Measurements from ENCODE around the gene GATA1.

GATA1 gene

DNA sequence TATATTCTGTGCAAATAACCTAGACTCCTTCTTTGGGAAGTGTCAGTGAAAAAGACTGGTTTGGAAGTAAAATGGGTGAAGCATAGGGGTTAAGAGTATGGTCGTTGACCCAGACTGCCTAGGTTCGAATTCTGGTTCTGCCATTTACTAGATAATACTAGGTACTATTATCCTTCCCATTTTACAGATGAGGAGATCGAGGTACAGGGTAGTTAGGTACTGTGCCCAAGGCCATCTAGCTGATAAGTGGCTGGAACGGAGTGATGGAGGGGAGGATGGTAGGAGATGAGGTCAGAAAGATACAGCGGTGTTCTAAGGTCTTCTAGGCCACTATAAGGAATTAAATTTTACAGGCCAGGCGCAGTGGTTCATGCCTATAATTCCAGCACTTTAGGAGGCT lies 13.8 kb upstream of the GATA1 start:
- Histone ChIP-seq H3K9me3 (ENCODE audit: control insufficient read depth, insufficient read depth, low read length) (no peaks in the 10 kb centered on the region), H3K36me3 (ENCODE audit: control insufficient read depth, low read length) (no peaks in the 10 kb centered on the region), H3K27ac (ENCODE audit: low read depth, low read length) (no peak overlapping the region), H3K4me1 (ENCODE audit: control insufficient read depth, low read length) (no peaks in the 10 kb centered on the region; the same call in 1 of the 2 replicates), H4K20me1 (ENCODE audit: control insufficient read depth, insufficient read depth, low read depth, low read length) (no peaks in the 10 kb centered on the region), H3K4me3 (ENCODE audit: low read length) (no peak overlapping the region), H3K27me3 (ENCODE audit: control insufficient read depth, low read length) (no peaks in the 10 kb centered on the region), H3K9me2 (replicated peaks; ENCODE audit: control insufficient read depth, low read length) (no peaks in the 10 kb centered on the region), H3K4me2 (ENCODE audit: low read length) (no peak overlapping the region), H3K79me2 (ENCODE audit: control insufficient read depth, low read length) (no peaks in the 10 kb centered on the region), H3F3A (ENCODE audit: control insufficient read depth, insufficient read depth) (no peaks in the 10 kb centered on the region)
- no peak for TF ChIP-seq EZH2phosphoT487 (IDR thresholded peaks at IDR 0.05; ENCODE audit: borderline replicate concordance, low read length)
- TF ChIP-seq, protein P1, sequence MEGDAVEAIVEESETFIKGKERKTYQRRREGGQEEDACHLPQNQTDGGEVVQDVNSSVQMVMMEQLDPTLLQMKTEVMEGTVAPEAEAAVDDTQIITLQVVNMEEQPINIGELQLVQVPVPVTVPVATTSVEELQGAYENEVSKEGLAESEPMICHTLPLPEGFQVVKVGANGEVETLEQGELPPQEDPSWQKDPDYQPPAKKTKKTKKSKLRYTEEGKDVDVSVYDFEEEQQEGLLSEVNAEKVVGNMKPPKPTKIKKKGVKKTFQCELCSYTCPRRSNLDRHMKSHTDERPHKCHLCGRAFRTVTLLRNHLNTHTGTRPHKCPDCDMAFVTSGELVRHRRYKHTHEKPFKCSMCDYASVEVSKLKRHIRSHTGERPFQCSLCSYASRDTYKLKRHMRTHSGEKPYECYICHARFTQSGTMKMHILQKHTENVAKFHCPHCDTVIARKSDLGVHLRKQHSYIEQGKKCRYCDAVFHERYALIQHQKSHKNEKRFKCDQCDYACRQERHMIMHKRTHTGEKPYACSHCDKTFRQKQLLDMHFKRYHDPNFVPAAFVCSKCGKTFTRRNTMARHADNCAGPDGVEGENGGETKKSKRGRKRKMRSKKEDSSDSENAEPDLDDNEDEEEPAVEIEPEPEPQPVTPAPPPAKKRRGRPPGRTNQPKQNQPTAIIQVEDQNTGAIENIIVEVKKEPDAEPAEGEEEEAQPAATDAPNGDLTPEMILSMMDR (IDR thresholded peaks at IDR 0.05; ENCODE audit: low read depth, low read length, poor library complexity, severe bottlenecking): no peak

DNA sequence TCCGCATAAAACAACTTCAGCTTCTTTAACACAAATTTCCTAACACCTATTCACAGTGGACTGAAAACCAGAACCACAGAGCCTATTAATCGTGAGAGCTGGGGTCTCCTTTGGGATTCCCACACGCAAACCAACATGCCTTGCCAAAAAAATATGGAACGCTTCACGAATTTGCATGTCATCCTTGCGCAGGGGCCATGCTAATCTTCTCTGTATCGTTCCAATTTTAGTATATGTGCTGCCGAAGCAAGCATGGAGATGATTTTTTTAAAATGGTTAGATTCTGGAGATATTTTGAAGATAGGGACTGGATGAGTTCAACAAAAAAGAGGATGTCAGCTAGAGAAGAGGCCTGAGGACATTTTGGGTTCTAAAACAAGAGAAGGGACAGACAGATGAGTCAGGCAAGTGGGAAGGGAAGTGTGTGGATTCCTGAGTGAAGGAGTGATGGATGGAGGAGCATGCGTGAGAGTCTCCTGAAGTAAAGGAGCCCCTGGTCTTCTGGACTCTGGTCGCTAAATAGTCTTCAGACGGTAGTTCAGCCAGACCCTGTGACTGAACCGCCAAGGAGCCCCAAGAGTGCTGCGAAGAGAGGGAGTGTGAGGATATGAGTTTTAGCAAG lies 9.5 kb upstream of the GATA1 start:
- Histone ChIP-seq H3K79me2 (ENCODE audit: control insufficient read depth, low read length) (no peaks in the 10 kb centered on the region), H3K4me2 (ENCODE audit: low read length) (no peak overlapping the region), H3K4me1 (ENCODE audit: control insufficient read depth, low read length) (no peaks in the 10 kb centered on the region), H4K20me1 (ENCODE audit: control insufficient read depth, insufficient read depth, low read depth, low read length) (no peaks in the 10 kb centered on the region), H3K4me3 (ENCODE audit: low read length) (no peak overlapping the region), H3K9me3 (ENCODE audit: control insufficient read depth, insufficient read depth, low read length) (no peaks in the 10 kb centered on the region), H3K9me2 (replicated peaks; ENCODE audit: control insufficient read depth, low read length) (no peaks in the 10 kb centered on the region), H3F3A (ENCODE audit: control insufficient read depth, insufficient read depth) (no peaks in the 10 kb centered on the region), H3K36me3 (ENCODE audit: control insufficient read depth, low read length) (no peaks in the 10 kb centered on the region), H3K27ac (ENCODE audit: low read depth, low read length) (no peak overlapping the region), H3K27me3 (ENCODE audit: control insufficient read depth, low read length) (no peaks in the 10 kb centered on the region)
- TF ChIP-seq, protein P1 (IDR thresholded peaks at IDR 0.05; ENCODE audit: low read depth, low read length, poor library complexity, severe bottlenecking): no peak
- no peak for TF ChIP-seq EZH2phosphoT487 (IDR thresholded peaks at IDR 0.05; ENCODE audit: borderline replicate concordance, low read length)

DNA sequence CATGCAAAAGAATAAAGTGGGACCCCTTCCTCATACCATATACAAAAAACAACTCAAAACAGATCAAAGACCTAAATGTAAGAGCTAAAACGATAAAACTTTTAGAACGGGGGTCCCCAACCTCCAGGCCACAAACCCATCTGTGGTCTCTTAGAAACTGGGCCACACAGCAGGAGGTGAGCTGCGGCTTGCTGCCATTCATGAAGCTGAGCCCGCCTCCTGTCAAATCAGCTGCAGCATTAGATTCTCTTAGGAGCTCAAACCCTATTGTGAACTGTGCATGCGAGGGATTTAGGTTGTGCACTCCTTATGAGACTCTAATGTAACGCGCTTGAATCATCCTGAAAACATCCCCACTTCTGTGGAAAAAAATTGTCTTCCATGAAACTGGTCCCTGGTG lies 7.0 kb upstream of the GATA1 start:
- TF ChIP-seq, protein P1 (IDR thresholded peaks at IDR 0.05; ENCODE audit: low read depth, low read length, poor library complexity, severe bottlenecking): no peak
- TF ChIP-seq EZH2phosphoT487 (IDR thresholded peaks at IDR 0.05; ENCODE audit: borderline replicate concordance, low read length): no peak
- Histone ChIP-seq H3K79me2 (ENCODE audit: control insufficient read depth, low read length) (no peaks in the 10 kb centered on the region), H4K20me1 (ENCODE audit: control insufficient read depth, insufficient read depth, low read depth, low read length) (no peaks in the 10 kb centered on the region), H3K4me2 (ENCODE audit: low read length) (no peak overlapping the region), H3K36me3 (ENCODE audit: control insufficient read depth, low read length) (no peaks in the 10 kb centered on the region), H3K4me3 (ENCODE audit: low read length) (no peak overlapping the region), H3K27ac (ENCODE audit: low read depth, low read length) (no peak overlapping the region), H3K4me1 (ENCODE audit: control insufficient read depth, low read length) (no peaks in the 10 kb centered on the region), H3K27me3 (ENCODE audit: control insufficient read depth, low read length) (no peaks in the 10 kb centered on the region), H3K9me2 (replicated peaks; ENCODE audit: control insufficient read depth, low read length) (no peaks in the 10 kb centered on the region), H3F3A (ENCODE audit: control insufficient read depth, insufficient read depth) (no peaks in the 10 kb centered on the region), H3K9me3 (ENCODE audit: control insufficient read depth, insufficient read depth, low read length) (no peaks in the 10 kb centered on the region)

Measured in DOHH2 (cell line).